Spleen (tissue), 11 donors: ENCODE results near the gene TTLL11. TPM values are rescaled to one million over a fixed set of nuclear protein-coding genes. Genes with fewer than 3 reads are reported as not detected.
A peak's percentile ranks its signal among the peaks of the same experiment; 100 is the strongest.

ENCODE experiments used
- DNase-seq: peaks from one replicate; pipeline ENCODE4 v3.0.0-alpha.2; 2020
- H3K27ac ChIP-seq, 8 donors: fragments of 200-600 bp; sonication (generic) in 7 of 8; 1 replicate in 4 of 8; 2 replicates in 4 of 8; pipeline versions ENCODE4 v1.5.0 to v1.8.0; 2016 to 2021; ENCODE audit warnings: inconsistent platforms in 4 of 8, mild to moderate bottlenecking in 4 of 8, moderate library complexity in 1 of 8
- H3K27me3 ChIP-seq, 7 donors: fragments of 200-600 bp; sonication (generic) in 6 of 7; replicated peaks in 1 of 7; 1 replicate in 4 of 7; 2 replicates in 3 of 7; pipeline versions ENCODE4 v1.5.0 to v1.8.0; 2016 to 2021; ENCODE audit warnings: inconsistent platforms in 3 of 7, mild to moderate bottlenecking in 1 of 7
- H3K36me3 ChIP-seq, 6 donors: fragments of 200-600 bp; sonication (generic) in 5 of 6; 1 replicate in 4 of 6; 2 replicates in 2 of 6; pipeline versions ENCODE4 v1.5.0 to v1.8.0; 2016 to 2021; ENCODE audit warnings: inconsistent platforms in 2 of 6
- H3K4me1 ChIP-seq, 6 donors: fragments of 200-600 bp; sonication (generic) in 5 of 6; 1 replicate in 3 of 6; 2 replicates in 3 of 6; pipeline versions ENCODE4 v1.5.0 to v1.8.0; 2016 to 2021; ENCODE audit warnings: inconsistent platforms in 3 of 6
- H3K4me3 ChIP-seq, 8 donors: fragments of 200-600 bp; sonication (generic) in 7 of 8; 1 replicate in 4 of 8; 2 replicates in 4 of 8; pipeline versions ENCODE4 v1.5.0 to v1.8.0; 2016 to 2021; ENCODE audit warnings: inconsistent platforms in 4 of 8, mild to moderate bottlenecking in 4 of 8, moderate library complexity in 2 of 8
- H3K9me3 ChIP-seq, 8 donors: fragments of 200-600 bp; sonication (generic) in 7 of 8; 1 replicate in 4 of 8; 2 replicates in 4 of 8; pipeline versions ENCODE4 v1.5.0 to v1.8.0; 2016 to 2021; ENCODE audit warnings: inconsistent platforms in 4 of 8
- POLR2A ChIP-seq, 3 donors: fragments of 450-650 bp; IDR thresholded peaks; one replicate each; pipeline ENCODE4 v1.5.1; 2017; ENCODE audit warnings: antibody characterized with exemption in 3 of 3, mild to moderate bottlenecking in 1 of 3
- POLR2AphosphoS5 ChIP-seq, 3 donors: sonication (generic); formaldehyde crosslinking; IDR thresholded peaks; one replicate each; pipeline ENCODE4 v1.5.1; 2017; ENCODE audit warnings: antibody characterized with exemption in 3 of 3
- WGBS, 5 donors: extraction: QIAGEN DNeasy Blood & Tissue Kit in 3 of 5; methylation state at CpG; one replicate each; pipeline versions ENCODE4 v1.1.5 to v1.1.7; 2013 to 2018; 5-methylcytosine and 5-hydroxymethylcytosine counted together
- intact Hi-C: fragments of 100-400 bp; cut with DNase I; formaldehyde crosslinking; loops from one replicate; pipeline ENCODE4 v1.15.0; 2023; ENCODE audit warnings: low total_unique reads
- polyA plus RNA-seq, 3 donors: library from polyadenylated mRNA; stranded (reverse); fragments of 200-250 nt; gene quantifications; one replicate each; pipeline ENCODE4 v1.2.1, GENCODE V29; 2013
- total RNA-seq, 7 donors: library from RNA; depleted of rRNA in 3 of 7; stranded (reverse); fragments of >200 nt in 3 of 7; fragmentation: NEBNext Ultra II Directional in 4 of 7; extraction: Animal tissue kit (Norgen Biotek cat#: 25700) in 4 of 7; gene quantifications; one replicate each; pipeline versions ENCODE4 v1.1.0 to v1.2.1, GENCODE V29; 2016 to 2021
- TF ChIP-seq, protein P1 (sequence below), 11 experiments: fragments of 200-600 bp in 7 of 11; fragments of 450-650 bp in 4 of 11; sonication (generic) in 4 of 11; IDR thresholded peaks in 8 of 11; conservative IDR thresholded peaks in 3 of 11; 1 replicate in 7 of 11; 2 replicates in 4 of 11; pipeline versions ENCODE4 v1.4.0 to v1.8.0; 2016 to 2021; ENCODE audit warnings: antibody characterized with exemption in 11 of 11, inconsistent platforms in 4 of 11, mild to moderate bottlenecking in 1 of 11
- donor health status: healthy with polysubstance abuse.
- donor health status: DM: no; HTN: no; CAD: no; lungs with moderate emphysema.
- donor health status: DM: no; HTN: no; CAD: no.
- donor health status: Bipolar disorder and iron deficiency.
- donor health status: healthy.
- donor health status: DM: no; HTN: no; CAD: no.
- donor health status: DM: yes; HTN: yes; CAD: no.

TTLL11 gene
- total and polyA plus RNA-seq, 10 donors = 1.6 to 12.8 (median 7.3) TPM

DNA sequence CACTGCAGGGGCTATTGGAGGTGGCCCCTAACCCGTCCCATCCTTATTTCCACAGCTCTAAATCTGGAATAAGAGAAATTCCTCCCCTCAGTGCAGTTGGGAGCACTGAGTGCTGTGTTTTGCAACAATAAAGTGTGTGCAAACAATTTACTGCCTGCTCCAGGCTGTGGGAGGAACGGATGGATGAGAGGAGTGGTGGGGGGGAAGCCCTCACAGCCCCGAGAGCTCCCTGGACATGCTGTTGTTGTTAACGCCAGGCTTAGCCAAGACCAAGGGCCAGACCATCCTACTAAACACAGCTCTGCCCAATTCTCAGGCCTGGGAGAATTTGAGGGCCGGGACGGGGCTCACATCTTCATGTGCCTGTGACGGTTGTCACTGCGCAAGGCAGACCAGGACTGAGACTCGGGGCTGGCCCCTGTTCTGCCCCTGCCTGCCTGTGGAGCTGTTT, 241.4 kb downstream of the TTLL11 start:
- Histone ChIP-seq H3K4me3 (no peak overlapping the region), H3K36me3 (no peaks in the 10 kb centered on the region), H3K27ac (peak overlapping the region in 4 of 8 donors; percentile 59 to 75 (median 68)), H3K27me3 (no peaks in the 10 kb centered on the region), H3K9me3 (peaks cover 0 to 23% (median 16%) of the 10 kb centered on the region in 8 donors), H3K4me1 (peaks cover 0 to 27% (median 3%) of the 10 kb centered on the region in 6 donors)
- TF ChIP-seq POLR2AphosphoS5 (IDR thresholded peaks at IDR 0.05) = no peak
- TF ChIP-seq, protein P1, sequence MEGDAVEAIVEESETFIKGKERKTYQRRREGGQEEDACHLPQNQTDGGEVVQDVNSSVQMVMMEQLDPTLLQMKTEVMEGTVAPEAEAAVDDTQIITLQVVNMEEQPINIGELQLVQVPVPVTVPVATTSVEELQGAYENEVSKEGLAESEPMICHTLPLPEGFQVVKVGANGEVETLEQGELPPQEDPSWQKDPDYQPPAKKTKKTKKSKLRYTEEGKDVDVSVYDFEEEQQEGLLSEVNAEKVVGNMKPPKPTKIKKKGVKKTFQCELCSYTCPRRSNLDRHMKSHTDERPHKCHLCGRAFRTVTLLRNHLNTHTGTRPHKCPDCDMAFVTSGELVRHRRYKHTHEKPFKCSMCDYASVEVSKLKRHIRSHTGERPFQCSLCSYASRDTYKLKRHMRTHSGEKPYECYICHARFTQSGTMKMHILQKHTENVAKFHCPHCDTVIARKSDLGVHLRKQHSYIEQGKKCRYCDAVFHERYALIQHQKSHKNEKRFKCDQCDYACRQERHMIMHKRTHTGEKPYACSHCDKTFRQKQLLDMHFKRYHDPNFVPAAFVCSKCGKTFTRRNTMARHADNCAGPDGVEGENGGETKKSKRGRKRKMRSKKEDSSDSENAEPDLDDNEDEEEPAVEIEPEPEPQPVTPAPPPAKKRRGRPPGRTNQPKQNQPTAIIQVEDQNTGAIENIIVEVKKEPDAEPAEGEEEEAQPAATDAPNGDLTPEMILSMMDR (IDR thresholded peaks at IDR 0.05 in 8 of 11, conservative IDR thresholded peaks at IDR 0.05 in 3 of 11) = no peak
- no peak for TF ChIP-seq POLR2A (IDR thresholded peaks at IDR 0.05)
- 68 to 93% (median 87%) methylated on average over 6 to 9 of the region's 9 CpGs for WGBS, 5 donors
- no peak for DNase-seq
- intact Hi-C loops = no loop called here

DNA sequence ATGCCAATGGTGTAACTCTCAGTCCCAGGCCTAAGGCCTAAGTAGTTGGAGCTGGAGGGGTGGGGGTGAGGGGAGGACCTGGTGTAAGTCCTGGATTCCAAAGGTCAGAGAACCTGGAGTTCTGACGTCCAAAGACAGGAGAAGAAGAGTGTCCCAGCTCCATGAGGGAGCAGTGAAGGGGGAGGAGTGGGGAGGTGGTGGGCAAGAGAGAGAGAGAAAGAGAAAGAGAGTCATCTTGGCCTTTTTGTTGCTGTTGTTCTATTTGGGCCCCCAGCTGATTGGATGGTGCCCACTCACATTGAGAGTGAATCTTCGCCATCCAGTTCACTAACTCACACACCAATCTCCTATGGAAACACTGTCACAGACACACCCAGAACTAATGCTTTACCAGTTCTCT, 242.7 kb downstream of the TTLL11 start:
- no peak for DNase-seq
- no peak overlapping the region for H3K27ac ChIP-seq
- peaks cover 0 to 27% (median 3%) of the 10 kb centered on the region in 6 donors for H3K4me1 ChIP-seq
- intact Hi-C loops = no loop called here
- H3K4me3 ChIP-seq = no peak overlapping the region
- H3K36me3 ChIP-seq = no peaks in the 10 kb centered on the region
- H3K9me3 ChIP-seq = peaks cover 0 to 23% (median 16%) of the 10 kb centered on the region in 8 donors
- no peaks in the 10 kb centered on the region for H3K27me3 ChIP-seq
- TF ChIP-seq POLR2AphosphoS5 (IDR thresholded peaks at IDR 0.05) = no peak
- TF ChIP-seq, protein P1 (IDR thresholded peaks at IDR 0.05 in 8 of 11, conservative IDR thresholded peaks at IDR 0.05 in 3 of 11) = no peak
- TF ChIP-seq POLR2A (IDR thresholded peaks at IDR 0.05) = no peak
- 90 to 100% (median 91%) methylated on average over 2 of the region's 2 CpGs for WGBS, 5 donors

DNA sequence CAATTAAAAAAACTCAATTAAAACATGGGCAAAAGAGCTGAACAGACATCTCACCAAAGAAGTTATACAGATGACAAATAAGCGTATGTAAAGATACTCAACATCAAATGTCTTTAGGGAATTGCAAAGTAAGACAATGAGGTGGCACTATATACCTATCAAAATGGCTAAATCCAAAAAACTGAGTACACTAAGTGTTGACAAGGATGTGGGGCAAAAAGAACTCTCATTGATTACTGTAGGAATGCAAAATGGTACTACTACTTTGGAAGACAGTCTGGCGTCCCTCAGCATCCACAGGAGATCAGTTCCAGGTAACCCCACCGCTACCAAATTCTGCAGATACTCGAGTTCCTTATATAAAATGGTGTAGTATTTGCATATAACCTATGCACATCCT, 243.6 kb downstream of the TTLL11 start:
- Histone ChIP-seq H3K9me3 (peaks cover 0 to 32% (median 18%) of the 10 kb centered on the region in 8 donors), H3K4me1 (peaks cover 0 to 26% (median 3%) of the 10 kb centered on the region in 6 donors), H3K27ac (no peak overlapping the region), H3K4me3 (no peak overlapping the region), H3K36me3 (no peaks in the 10 kb centered on the region), H3K27me3 (no peaks in the 10 kb centered on the region)
- TF ChIP-seq, protein P1 (IDR thresholded peaks at IDR 0.05 in 8 of 11, conservative IDR thresholded peaks at IDR 0.05 in 3 of 11) = no peak
- TF ChIP-seq POLR2A (IDR thresholded peaks at IDR 0.05) = no peak
- no peak for TF ChIP-seq POLR2AphosphoS5 (IDR thresholded peaks at IDR 0.05)
- 68 to 95% (median 81%) methylated on average over 4 of the region's 4 CpGs for WGBS, 5 donors
- DNase-seq = no peak
- intact Hi-C loops = no loop called here

DNA sequence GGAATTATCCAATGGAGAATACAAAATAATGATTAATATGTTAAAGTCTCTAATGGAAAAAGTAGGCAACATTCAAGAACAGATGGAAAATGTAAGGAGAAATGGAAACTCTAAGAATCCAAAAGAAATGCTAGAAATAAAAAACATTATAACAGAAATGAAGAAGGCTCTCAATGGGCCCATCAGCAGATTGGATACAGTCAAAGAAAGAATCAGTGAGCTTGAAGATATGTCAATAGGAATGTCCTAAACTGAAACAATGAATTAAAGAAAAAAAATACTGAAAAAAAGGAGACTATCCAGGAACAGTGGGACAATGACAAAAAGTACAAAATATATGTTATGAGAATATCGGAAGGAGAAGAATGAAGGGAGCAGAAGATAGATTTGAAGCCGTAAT, 248.5 kb downstream of the TTLL11 start:
- H3K36me3 ChIP-seq = no peaks in the 10 kb centered on the region
- intact Hi-C loops = no loop called here
- WGBS, 5 donors = 47 to 99% (median 78%) methylated on average over 2 of the region's 2 CpGs
- no peak for DNase-seq
- H3K4me1 ChIP-seq = no peaks in the 10 kb centered on the region
- H3K27ac ChIP-seq = no peak overlapping the region
- H3K27me3 ChIP-seq = no peaks in the 10 kb centered on the region
- no peak overlapping the region for H3K4me3 ChIP-seq
- no peak for TF ChIP-seq POLR2A (IDR thresholded peaks at IDR 0.05)
- no peak for TF ChIP-seq POLR2AphosphoS5 (IDR thresholded peaks at IDR 0.05)
- TF ChIP-seq, protein P1 (IDR thresholded peaks at IDR 0.05 in 8 of 11, conservative IDR thresholded peaks at IDR 0.05 in 3 of 11) = no peak
- H3K9me3 ChIP-seq = peaks cover 0 to 34% (median 17%) of the 10 kb centered on the region in 8 donors
